ENCODE data around the gene TMBIM6. TPM values are rescaled to one million over a fixed set of nuclear protein-coding genes. Genes with fewer than 3 reads are reported as not detected.

TMBIM6 gene
- polyA plus RNA-seq, 1 experiment = 771 TPM

- Histone ChIP-seq H3K4me3 (ENCODE audit: low read depth, low read length) (no peak overlapping the region), H3K27me3 (ENCODE audit: control insufficient read depth, insufficient read depth, low read length) (no peaks in the 10 kb centered on the region)
These were observed 9.0 kb downstream of the TMBIM6 start for GRCh38 chr12:49750027-49750995.

GRCh38 chr12:49750996-49751393 lies 9.6 kb downstream of the TMBIM6 start:
- peaks cover 12% of the 10 kb centered on the region for H3K36me3 ChIP-seq (ENCODE audit: control insufficient read depth, insufficient read depth, low read length)
- no peak overlapping the region for H3K4me3 ChIP-seq (ENCODE audit: low read depth, low read length)
- DNase-seq (ENCODE audit: low read depth) = no peak
- no peaks in the 10 kb centered on the region for H3K27me3 ChIP-seq (ENCODE audit: control insufficient read depth, insufficient read depth, low read length)
- TF ChIP-seq CTCF (IDR thresholded peaks at IDR 0.05; ENCODE audit: insufficient read depth, low read depth, low read length) = no peak
- CTCF ChIA-PET = no interaction called here
- POLR2A ChIA-PET = no interaction called here

More at GRCh38 chr12:49750027-49750995, 9.0 kb downstream of the TMBIM6 start:
- DNase-seq (ENCODE audit: low read depth) = no peak
- CTCF ChIA-PET = interaction anchor here (1.1 to 1.8 kb wide), 2 partner anchors 9 to 12 kb away, joined by 8 to 9 read pairs; partner anchors contain the start of gene TMBIM6
- POLR2A ChIA-PET = no interaction called here
- no peak for TF ChIP-seq CTCF (IDR thresholded peaks at IDR 0.05; ENCODE audit: insufficient read depth, low read depth, low read length)
- peaks cover 11% of the 10 kb centered on the region for H3K36me3 ChIP-seq (ENCODE audit: control insufficient read depth, insufficient read depth, low read length)

- peaks cover 46% of the 10 kb centered on the region for H3K36me3 ChIP-seq (ENCODE audit: control insufficient read depth, insufficient read depth, low read length)
- H3K4me3 ChIP-seq (ENCODE audit: low read depth, low read length) = no peak overlapping the region
- H3K27me3 ChIP-seq (ENCODE audit: control insufficient read depth, insufficient read depth, low read length) = no peaks in the 10 kb centered on the region
- ChIA-PET POLR2A (interaction anchor here (0.6 kb wide), 1 partner anchor 13 kb away, joined by 10 read pairs; no protein-coding TSS in a partner anchor), CTCF (interaction anchor here (0.8 to 3.1 kb wide), 11 partner anchors 9 to 559 kb away, joined by 3 to 19 read pairs (median 6); partner anchors contain the start of gene TMBIM6)
- TF ChIP-seq CTCF (IDR thresholded peaks at IDR 0.05; ENCODE audit: insufficient read depth, low read depth, low read length) = no peak
- DNase-seq (ENCODE audit: low read depth) = no peak
These were observed 20.5 kb downstream of the TMBIM6 start for GRCh38 chr12:49761677-49762467.

- POLR2A ChIA-PET = no interaction called here
- H3K4me3 ChIP-seq (ENCODE audit: low read depth, low read length) = no peak overlapping the region
- TF ChIP-seq CTCF (IDR thresholded peaks at IDR 0.05; ENCODE audit: insufficient read depth, low read depth, low read length) = no peak
- peaks cover 44% of the 10 kb centered on the region for H3K36me3 ChIP-seq (ENCODE audit: control insufficient read depth, insufficient read depth, low read length)
- H3K27me3 ChIP-seq (ENCODE audit: control insufficient read depth, insufficient read depth, low read length) = no peaks in the 10 kb centered on the region
- DNase-seq (ENCODE audit: low read depth) = no peak
- CTCF ChIA-PET = interaction anchor here (0.8 to 3.1 kb wide), 12 partner anchors 9 to 558 kb away, joined by 3 to 19 read pairs (median 5); partner anchors contain the start of gene TMBIM6
These were observed 21.1 kb downstream of the TMBIM6 start for GRCh38 chr12:49762468-49762847.

All from BJ (cell line).